K562 (cell line): ENCODE measurements around the gene SORCS1. TPM values are rescaled to one million over a fixed set of nuclear protein-coding genes. Genes with fewer than 3 reads are reported as not detected.

Experiments
- ATAC-seq: fragments of 200-7000 bp; cut with Tn5 transposase; 3 replicates; pipeline ENCODE4 v1.9.1; 2020; ENCODE audit warnings: moderate library complexity
- BruUV-seq: library from RNA; stranded (reverse); fragments of 400-500 nt; replicated peaks from 2 replicates; lab custom pipeline; 2021; lab: Mats Ljungman, UMichigan
- CTCF ChIA-PET: fragments of 300-600 bp; formaldehyde crosslinking; extraction: SDS; loops from one replicate; lab custom pipeline; 2021; ENCODE audit warnings: low intra/inter-chr PET ratio; lab: Yijun Ruan, JAX
- POLR2A ChIA-PET: fragments of 300-600, 350-650 bp; sonication (Branson Sonifier 250); formaldehyde crosslinking; extraction: SDS; loops from one replicate; lab custom pipeline; 2021; ENCODE audit warnings: antibody characterized with exemption, inconsistent platforms; lab: Yijun Ruan, JAX
- DNase-seq, 4 experiments: peaks; one replicate each; pipeline versions ENCODE4 v3.0.0 to v3.0.0-alpha.2; 2011 to 2018; ENCODE audit warnings: low spot score in 3 of 4, mixed read lengths in 3 of 4; ENCODE audit errors: extremely low read depth in 1 of 4
- FAIRE-seq: peaks from 2 replicates; lab custom pipeline; 2011; peaks lifted over from hg19 to GRCh38; lab: Jason Lieb, UNC
- H2AFZ ChIP-seq: 2 replicates; pipeline ENCODE4 v1.6.0; 2011; ENCODE audit warnings: low read depth, low read length, control low read depth, inconsistent platforms
- H3K27ac ChIP-seq: fragments of 200-600 bp; 3 replicates; pipeline ENCODE4 v1.8.0; 2011; ENCODE audit warnings: low read depth, mild to moderate bottlenecking, control low read depth, inconsistent platforms, low read length, moderate library complexity, mixed read lengths; ENCODE audit errors: extremely low read depth
- H3K27me3 ChIP-seq, 2 experiments: fragments of 300-600 bp in 1 of 2; 2 replicates in 1 of 2; 3 replicates in 1 of 2; pipeline versions ENCODE4 v1.6.0 to v1.8.0; 2011; ENCODE audit warnings: inconsistent platforms in 2 of 2, low read length in 2 of 2, mild to moderate bottlenecking in 1 of 2, mixed read lengths in 1 of 2, moderate library complexity in 1 of 2; ENCODE audit not compliant: control insufficient read depth in 2 of 2, insufficient read depth in 2 of 2
- H3K36me3 ChIP-seq: fragments of 300-600 bp; 3 replicates; pipeline ENCODE4 v1.8.0; 2011; ENCODE audit warnings: mild to moderate bottlenecking, low read length, inconsistent platforms; ENCODE audit not compliant: control insufficient read depth, insufficient read depth
- H3K4me1 ChIP-seq, 2 experiments: fragments of 200-600 bp in 1 of 2; replicated peaks in 1 of 2; 2 replicates in 1 of 2; 3 replicates in 1 of 2; pipeline versions ENCODE4 v1.5.1 to v1.8.0; 2011; ENCODE audit warnings: inconsistent platforms in 2 of 2, low read length in 2 of 2, mild to moderate bottlenecking in 1 of 2, mixed read lengths in 1 of 2, moderate library complexity in 1 of 2; ENCODE audit not compliant: control insufficient read depth in 2 of 2, insufficient read depth in 2 of 2
- H3K4me2 ChIP-seq: 2 replicates; pipeline ENCODE4 v1.6.1; 2011; ENCODE audit warnings: low read length, control low read depth, inconsistent platforms, mixed read lengths; ENCODE audit not compliant: insufficient read depth
- H3K4me3 ChIP-seq: fragments of 200-600 bp; sonication (generic), shearing (Covaris generic); 2 replicates; pipeline ENCODE4 v1.5.1; 2016; ENCODE audit warnings: control low read depth, inconsistent platforms
- H3K79me2 ChIP-seq: fragments of 200-600 bp; 3 replicates; pipeline ENCODE4 v1.8.0; 2011; ENCODE audit warnings: low read length, inconsistent platforms; ENCODE audit not compliant: control insufficient read depth, insufficient read depth
- H3K9ac ChIP-seq, 2 experiments: 2 replicates each; pipeline versions ENCODE4 v1.6.0 to v1.6.1; 2011; ENCODE audit warnings: low read depth in 2 of 2, low read length in 2 of 2, control low read depth in 1 of 2, inconsistent platforms in 1 of 2, mild to moderate bottlenecking in 1 of 2, mixed read lengths in 1 of 2; ENCODE audit not compliant: insufficient read depth in 1 of 2
- H3K9me1 ChIP-seq: one replicate; pipeline ENCODE4 v1.6.0; 2011; ENCODE audit warnings: inconsistent platforms, mild to moderate bottlenecking, low read length, moderate library complexity; ENCODE audit not compliant: control insufficient read depth, insufficient read depth
- H3K9me3 ChIP-seq: replicated peaks from 2 replicates; pipeline ENCODE4 v1.5.1; 2011; ENCODE audit warnings: low read depth, low read length, inconsistent platforms; ENCODE audit not compliant: control insufficient read depth, insufficient read depth
- H4K20me1 ChIP-seq: replicated peaks from 2 replicates; pipeline ENCODE4 v1.6.1; 2011; ENCODE audit warnings: low read length, inconsistent platforms, mixed read lengths; ENCODE audit not compliant: control insufficient read depth, insufficient read depth
- BMI1 ChIP-seq: fragments of 150-350 bp; IDR thresholded peaks from 2 replicates; pipeline ENCODE4 v1.6.1; 2014; ENCODE audit warnings: low read length
- CC2D1A ChIP-seq: fragments of 450-650 bp; IDR thresholded peaks from 2 replicates; pipeline ENCODE4 v1.6.1; 2017; ENCODE audit warnings: mild to moderate bottlenecking
- DNMT1 ChIP-seq: fragments of 450-650 bp; IDR thresholded peaks from 2 replicates; pipeline ENCODE4 v1.6.1; 2016; ENCODE audit warnings: antibody characterized with exemption, mild to moderate bottlenecking
- FOXK2 ChIP-seq, 2 experiments: fragments of 450-650 bp; IDR thresholded peaks in 1 of 2; conservative IDR thresholded peaks in 1 of 2; 2 replicates each; pipeline ENCODE4 v1.6.1; 2016; ENCODE audit warnings: low read depth in 2 of 2, mild to moderate bottlenecking in 1 of 2
- LCOR ChIP-seq: sonication (generic); formaldehyde crosslinking; IDR thresholded peaks from 2 replicates; pipeline ENCODE4 v1.8.0; 2022; ENCODE audit warnings: mild to moderate bottlenecking, missing genetic modification reagents
- NR1H2 ChIP-seq: sonication (generic); formaldehyde crosslinking; IDR thresholded peaks from 2 replicates; pipeline ENCODE4 v1.4.0; 2020; ENCODE audit warnings: mild to moderate bottlenecking, missing genetic modification reagents
- NR4A1 ChIP-seq, 2 experiments: fragments of 250-450 bp in 1 of 2; fragments of 450-650 bp in 1 of 2; sonication (Bioruptor Pico) in 1 of 2; IDR thresholded peaks; 2 replicates each; pipeline versions ENCODE4 v1.4.0 to v1.6.1; 2016 to 2020; ENCODE audit warnings: mild to moderate bottlenecking in 2 of 2, missing compliant biosample characterization in 1 of 2, missing genetic modification characterization in 1 of 2, moderate library complexity in 1 of 2
- PTBP1 ChIP-seq: fragments of 200-400 bp; formaldehyde crosslinking; IDR thresholded peaks from 2 replicates; pipeline ENCODE4 v1.6.1; 2017; ENCODE audit warnings: low read depth, low read length
- RFX5 ChIP-seq: IDR thresholded peaks from 2 replicates; pipeline ENCODE4 v1.6.1; 2011; ENCODE audit warnings: low read depth, mild to moderate bottlenecking, improper control_type of control experiment, low read length
- RFX7 ChIP-seq: fragments of 250-450 bp; sonication (Bioruptor Pico); IDR thresholded peaks from 2 replicates; pipeline ENCODE4 v1.5.1; 2021; ENCODE audit warnings: mild to moderate bottlenecking
- SLC30A9 ChIP-seq: fragments of 250-450 bp; sonication (Bioruptor Pico); IDR thresholded peaks from 2 replicates; pipeline ENCODE4 v1.8.0; 2022; ENCODE audit warnings: mild to moderate bottlenecking, moderate library complexity
- SMARCB1 ChIP-seq: IDR thresholded peaks from 2 replicates; pipeline ENCODE4 v1.6.1; 2011; ENCODE audit warnings: improper control_type of control experiment, low read depth; ENCODE audit not compliant: insufficient read length
- TRIM28 ChIP-seq: fragments of 450-650 bp; IDR thresholded peaks from 2 replicates; pipeline ENCODE4 v1.6.1; 2017
- XRCC4 ChIP-seq: IDR thresholded peaks from one replicate; pipeline ENCODE4 v1.6.1; 2011; ENCODE audit not compliant: insufficient read depth, insufficient read length; ENCODE audit errors: extremely low read depth
- WGBS: fragments of 100-300 bp; shearing (Covaris generic); methylation state at CpG from one replicate; pipeline ENCODE4 v1.1.6; 2016; ENCODE audit warnings: low coverage, mixed read lengths; ENCODE audit not compliant: insufficient coverage; ENCODE audit errors: missing lambda C conversion rate; 5-methylcytosine and 5-hydroxymethylcytosine counted together
- in situ Hi-C: fragments of 300-500 bp; cut with MboI; formaldehyde crosslinking; loops from 4 replicates; pipeline ENCODE4 v1.15.0; 2018; ENCODE audit warnings: inconsistent platforms, mixed read lengths
- intact Hi-C: fragments of 100-400 bp; cut with micrococcal nuclease; formaldehyde crosslinking; loops from 2 replicates; pipeline ENCODE4 v1.14.2; 2022
- polyA plus RNA-seq, 8 experiments: library from polyadenylated mRNA; depleted of rRNA in 4 of 8; stranded (reverse) in 5 of 8; unstranded in 3 of 8; fragments of >200 nt; fragmentation: Nextera tagmentation in 2 of 8; fragmentation: Illumina TruSeq in 1 of 8; extraction: Ambion mirVana in 2 of 8; extraction: Trizol in 1 of 8; gene quantifications; 2 replicates each; pipeline versions ENCODE4 v1.2.1 to v1.2.3, GENCODE V29; 2011 to 2014; ENCODE audit warnings: inconsistent platforms in 1 of 8, missing spikeins in 1 of 8
- total RNA-seq, 7 experiments: library from RNA; depleted of rRNA in 6 of 7; stranded (reverse); fragments of >200 nt in 6 of 7; fragmentation: Illumina TruSeq in 2 of 7; extraction: Trizol in 2 of 7; gene quantifications; 2 replicates each; pipeline versions ENCODE4 v1.2.1 to v1.2.3, GENCODE V29; 2011 to 2021; ENCODE audit warnings: low replicate concordance in 1 of 7
- TF ChIP-seq, protein P1 (sequence below): fragments of 250-450 bp; sonication (Bioruptor Pico); IDR thresholded peaks from 2 replicates; pipeline ENCODE4 v1.8.0; 2021; ENCODE audit warnings: moderate library complexity, mild to moderate bottlenecking, inconsistent platforms
- TF ChIP-seq, protein P2 (sequence below): IDR thresholded peaks from 3 replicates; pipeline ENCODE4 v1.6.1; 2011; ENCODE audit warnings: borderline replicate concordance, mild to moderate bottlenecking, moderate library complexity; ENCODE audit not compliant: insufficient read length; ENCODE audit errors: extremely low read depth
- TF ChIP-seq, protein P3 (sequence below): sonication (generic); formaldehyde crosslinking; IDR thresholded peaks from 2 replicates; pipeline ENCODE4 v1.8.1; 2023; ENCODE audit warnings: mild to moderate bottlenecking, missing genetic modification reagents
- TF ChIP-seq, protein P4 (sequence below): fragments of 250-450 bp; sonication (Bioruptor Pico); IDR thresholded peaks from 2 replicates; pipeline ENCODE4 v1.8.0; 2022; ENCODE audit warnings: moderate library complexity, mild to moderate bottlenecking, inconsistent platforms

The SORCS1 gene
- total and polyA plus RNA-seq, 9 of the 15 experiments (the other 6 are each of a cell fraction or from before 2014, with no cell fraction given), result 1.5 to 3.9 (median 2.7) TPM

DNA sequence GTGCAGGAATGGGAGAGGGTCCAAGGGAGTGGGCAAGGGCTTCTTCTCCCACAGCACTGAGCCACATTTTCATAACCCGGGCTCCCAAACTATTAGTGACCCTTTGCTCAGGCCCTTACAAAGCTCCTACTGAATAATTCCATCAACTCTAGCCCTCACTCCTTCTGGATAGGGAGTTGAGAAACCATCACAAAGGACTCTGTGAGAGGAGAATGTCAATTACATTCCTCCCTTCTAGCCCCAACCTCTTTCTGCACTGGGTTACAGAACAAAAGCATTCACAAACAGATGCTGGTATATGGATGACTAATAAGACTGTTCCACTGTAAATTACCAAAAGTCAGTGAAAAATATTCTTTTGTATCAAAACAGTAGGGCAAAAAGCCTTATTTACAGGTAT lies 203.7 kb downstream of the SORCS1 start (continued):
- TF ChIP-seq, protein P1, sequence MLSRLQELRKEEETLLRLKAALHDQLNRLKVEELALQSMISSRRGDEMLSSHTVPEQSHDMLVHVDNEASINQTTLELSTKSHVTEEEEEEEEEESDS (CRISPR knock-in tag), result no peak
- no peak for TF ChIP-seq SLC30A9 (CRISPR knock-in tag)
- no peak for TF ChIP-seq PTBP1
- TF ChIP-seq SMARCB1, result no peak
- TF ChIP-seq DNMT1, result no peak
- TF ChIP-seq, all 486 proteins: peak for 0

DNA sequence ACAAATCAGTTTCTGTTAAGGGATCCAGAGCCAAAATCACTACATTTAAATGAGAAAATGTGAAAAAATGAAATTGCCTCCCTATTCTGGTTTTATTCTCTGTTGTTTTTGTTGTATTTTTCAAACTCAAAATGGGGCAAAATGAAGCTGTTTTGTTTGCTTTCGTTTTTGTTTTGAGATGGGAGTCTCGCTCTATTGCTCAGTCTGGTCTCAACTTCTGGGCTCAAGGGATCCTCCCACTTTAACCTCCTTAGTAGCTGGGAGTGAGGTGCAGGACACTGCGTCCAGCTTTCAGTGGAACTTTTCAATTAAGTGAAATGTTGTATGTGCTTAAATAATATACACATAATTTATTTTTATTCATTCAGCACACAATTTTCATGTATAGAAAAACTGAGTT lies 205.0 kb downstream of the SORCS1 start:
- FAIRE-seq, result no peak
- CTCF ChIA-PET, result no interaction called here
- H3K4me2 ChIP-seq, result no peak overlapping the region; the same call in 1 of the 2 replicates
- H2AFZ ChIP-seq, result 0 out of 2 replicates have a peak overlapping the region, but pooled peaks have one; percentile 2
- ATAC-seq, result no peak
- no peak overlapping the region for H3K4me3 ChIP-seq
- BruUV-seq, result no TSS peak
- H4K20me1 ChIP-seq, result no peaks in the 10 kb centered on the region
- in situ Hi-C loops, result no loop called here
- POLR2A ChIA-PET, result interaction anchor here (1.2 kb wide), 1 partner anchor 33 kb away, joined by 4 read pairs; no protein-coding TSS in a partner anchor
- intact Hi-C loops, result no loop called here
- no peak for DNase-seq
- H3K36me3 ChIP-seq, result no peaks in the 10 kb centered on the region
- no peak overlapping the region for H3K9ac ChIP-seq
- H3K9me3 ChIP-seq, result no peaks in the 10 kb centered on the region
- WGBS, result 30% methylated on average over 3 of the region's 3 CpGs
- no peak overlapping the region for H3K27ac ChIP-seq
- no peaks in the 10 kb centered on the region for H3K79me2 ChIP-seq
- H3K27me3 ChIP-seq, result no peaks in the 10 kb centered on the region
- H3K9me1 ChIP-seq, result no peaks in the 10 kb centered on the region
- H3K4me1 ChIP-seq, result no peaks in the 10 kb centered on the region; a peak in 1 of 5 replicates
- TF ChIP-seq, protein P2, sequence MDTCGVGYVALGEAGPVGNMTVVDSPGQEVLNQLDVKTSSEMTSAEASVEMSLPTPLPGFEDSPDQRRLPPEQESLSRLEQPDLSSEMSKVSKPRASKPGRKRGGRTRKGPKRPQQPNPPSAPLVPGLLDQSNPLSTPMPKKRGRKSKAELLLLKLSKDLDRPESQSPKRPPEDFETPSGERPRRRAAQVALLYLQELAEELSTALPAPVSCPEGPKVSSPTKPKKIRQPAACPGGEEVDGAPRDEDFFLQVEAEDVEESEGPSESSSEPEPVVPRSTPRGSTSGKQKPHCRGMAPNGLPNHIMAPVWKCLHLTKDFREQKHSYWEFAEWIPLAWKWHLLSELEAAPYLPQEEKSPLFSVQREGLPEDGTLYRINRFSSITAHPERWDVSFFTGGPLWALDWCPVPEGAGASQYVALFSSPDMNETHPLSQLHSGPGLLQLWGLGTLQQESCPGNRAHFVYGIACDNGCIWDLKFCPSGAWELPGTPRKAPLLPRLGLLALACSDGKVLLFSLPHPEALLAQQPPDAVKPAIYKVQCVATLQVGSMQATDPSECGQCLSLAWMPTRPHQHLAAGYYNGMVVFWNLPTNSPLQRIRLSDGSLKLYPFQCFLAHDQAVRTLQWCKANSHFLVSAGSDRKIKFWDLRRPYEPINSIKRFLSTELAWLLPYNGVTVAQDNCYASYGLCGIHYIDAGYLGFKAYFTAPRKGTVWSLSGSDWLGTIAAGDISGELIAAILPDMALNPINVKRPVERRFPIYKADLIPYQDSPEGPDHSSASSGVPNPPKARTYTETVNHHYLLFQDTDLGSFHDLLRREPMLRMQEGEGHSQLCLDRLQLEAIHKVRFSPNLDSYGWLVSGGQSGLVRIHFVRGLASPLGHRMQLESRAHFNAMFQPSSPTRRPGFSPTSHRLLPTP, result no peak
- TF ChIP-seq RFX7 (CRISPR knock-in tag) (no peak), RFX5 (no peak), CC2D1A (no peak), TRIM28 (no peak), BMI1 (no peak), LCOR (CRISPR knock-in tag) (no peak), FOXK2 (conservative IDR thresholded peaks at IDR 0.05 in 1 of 2, IDR thresholded peaks at IDR 0.05 in 1 of 2; ENCODE audit: low read depth in 2 of 2) (no peak), XRCC4 (no peak), NR1H2 (no peak), NR4A1 (CRISPR knock-in tag; IDR thresholded peaks at IDR 0.05) (no peak), NR4A1 (tag; IDR thresholded peaks at IDR 0.05) (no peak)
- TF ChIP-seq, protein P3, sequence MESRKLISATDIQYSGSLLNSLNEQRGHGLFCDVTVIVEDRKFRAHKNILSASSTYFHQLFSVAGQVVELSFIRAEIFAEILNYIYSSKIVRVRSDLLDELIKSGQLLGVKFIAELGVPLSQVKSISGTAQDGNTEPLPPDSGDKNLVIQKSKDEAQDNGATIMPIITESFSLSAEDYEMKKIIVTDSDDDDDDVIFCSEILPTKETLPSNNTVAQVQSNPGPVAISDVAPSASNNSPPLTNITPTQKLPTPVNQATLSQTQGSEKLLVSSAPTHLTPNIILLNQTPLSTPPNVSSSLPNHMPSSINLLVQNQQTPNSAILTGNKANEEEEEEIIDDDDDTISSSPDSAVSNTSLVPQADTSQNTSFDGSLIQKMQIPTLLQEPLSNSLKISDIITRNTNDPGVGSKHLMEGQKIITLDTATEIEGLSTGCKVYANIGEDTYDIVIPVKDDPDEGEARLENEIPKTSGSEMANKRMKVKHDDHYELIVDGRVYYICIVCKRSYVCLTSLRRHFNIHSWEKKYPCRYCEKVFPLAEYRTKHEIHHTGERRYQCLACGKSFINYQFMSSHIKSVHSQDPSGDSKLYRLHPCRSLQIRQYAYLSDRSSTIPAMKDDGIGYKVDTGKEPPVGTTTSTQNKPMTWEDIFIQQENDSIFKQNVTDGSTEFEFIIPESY, result no peak
- TF ChIP-seq, protein P4, sequence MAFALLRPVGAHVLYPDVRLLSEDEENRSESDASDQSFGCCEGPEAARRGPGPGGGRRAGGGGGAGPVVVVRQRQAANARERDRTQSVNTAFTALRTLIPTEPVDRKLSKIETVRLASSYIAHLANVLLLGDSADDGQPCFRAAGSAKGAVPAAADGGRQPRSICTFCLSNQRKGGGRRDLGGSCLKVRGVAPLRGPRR (CRISPR knock-in tag), result no peak
